NCI-H187 treated with DMSO at 0.1 percent for 48 hours (cell line): ENCODE data around the gene PCDHGC5.
A peak's percentile ranks its signal among the peaks of the same experiment; 100 is the strongest.

Source experiments
- DNase-seq: peaks from one replicate; lab custom pipeline; 2025; lab: John Stamatoyannopoulos, UW

The PCDHGC5 gene

GRCh38 chr5:141491323-141492167 lies 2.7 kb downstream of the PCDHGC5 start:
- DNase-seq = no peak

- DNase-seq = no peak
Observed at GRCh38 chr5:141492168-141492885, 3.4 kb downstream of the PCDHGC5 start.

DNA sequence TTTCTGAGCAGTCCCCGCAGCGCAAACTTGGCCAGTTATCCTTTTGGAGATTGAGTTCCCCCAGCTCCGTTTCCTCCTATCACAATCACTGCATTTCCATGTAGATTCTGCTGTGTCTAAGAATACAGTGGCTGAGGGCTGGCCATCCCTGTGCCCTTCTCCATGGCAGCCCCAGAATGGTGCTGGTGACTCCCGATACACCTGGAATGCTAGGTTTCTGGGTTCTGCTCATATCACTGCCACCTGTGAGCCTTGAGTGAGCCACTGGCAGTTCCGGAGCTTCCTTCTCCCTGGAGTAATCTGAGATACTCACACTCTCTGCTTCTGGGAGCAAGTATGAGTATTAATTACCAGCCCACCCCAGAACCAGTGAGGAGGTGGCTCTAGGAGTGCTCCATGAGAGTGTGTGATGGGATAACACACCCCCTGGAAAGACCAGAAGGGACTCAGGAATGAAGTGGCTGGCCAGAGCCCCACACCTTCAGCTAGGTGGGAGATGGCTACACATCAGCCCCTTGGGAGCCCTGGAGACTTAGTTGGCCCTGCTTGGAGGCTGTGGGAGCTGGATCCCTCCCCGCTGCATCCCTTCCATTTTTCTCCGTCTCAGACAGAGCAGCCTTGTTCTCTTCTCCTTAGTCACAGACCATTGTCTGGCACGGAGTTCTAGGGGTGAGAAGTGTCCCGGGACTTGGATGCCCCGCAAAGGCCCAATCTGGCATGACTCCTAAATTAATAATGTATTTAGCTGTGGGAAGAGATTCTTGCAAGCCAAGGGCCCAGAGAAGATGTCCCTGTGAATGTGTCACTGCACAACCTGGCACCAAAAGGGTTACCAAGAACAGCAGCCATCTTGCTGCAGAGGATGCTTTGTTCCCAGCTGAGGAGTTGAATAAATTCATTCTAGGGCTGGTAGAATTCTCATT lies 4.9 kb downstream of the PCDHGC5 start:
- DNase-seq = no peak

DNA sequence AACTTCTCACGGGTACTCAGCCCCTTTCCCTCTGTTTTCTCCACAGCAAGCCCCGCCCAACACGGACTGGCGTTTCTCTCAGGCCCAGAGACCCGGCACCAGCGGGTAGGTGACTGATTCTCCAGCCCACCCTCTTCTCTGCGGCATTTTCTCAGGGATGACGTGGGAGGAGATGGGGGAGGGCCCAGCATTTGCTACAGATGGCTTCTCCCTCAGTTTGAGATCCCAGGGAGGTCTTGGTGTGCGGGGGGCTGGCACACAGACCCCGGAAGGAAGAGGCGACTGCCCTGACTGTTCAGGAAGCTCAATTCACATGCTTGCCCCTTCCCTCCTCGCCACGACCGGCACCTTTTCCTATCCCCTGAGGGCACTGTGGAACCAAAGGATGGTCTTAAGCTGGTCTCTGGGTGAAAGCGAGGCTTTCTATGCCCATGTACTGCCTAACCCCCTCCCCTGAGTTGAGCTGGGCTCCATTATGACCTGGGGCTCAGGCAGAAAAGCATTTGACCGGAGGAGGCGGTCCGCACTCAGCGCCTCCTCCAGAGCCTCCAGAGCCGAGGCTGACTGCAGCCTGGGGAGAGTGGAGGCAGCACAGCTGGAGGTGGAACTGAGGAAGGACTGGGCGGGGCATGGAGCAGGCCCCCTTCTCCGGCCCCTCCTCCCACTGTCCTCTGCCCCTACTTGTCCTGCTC lies 6.0 kb downstream of the PCDHGC5 start:
- no peak for DNase-seq

DNA sequence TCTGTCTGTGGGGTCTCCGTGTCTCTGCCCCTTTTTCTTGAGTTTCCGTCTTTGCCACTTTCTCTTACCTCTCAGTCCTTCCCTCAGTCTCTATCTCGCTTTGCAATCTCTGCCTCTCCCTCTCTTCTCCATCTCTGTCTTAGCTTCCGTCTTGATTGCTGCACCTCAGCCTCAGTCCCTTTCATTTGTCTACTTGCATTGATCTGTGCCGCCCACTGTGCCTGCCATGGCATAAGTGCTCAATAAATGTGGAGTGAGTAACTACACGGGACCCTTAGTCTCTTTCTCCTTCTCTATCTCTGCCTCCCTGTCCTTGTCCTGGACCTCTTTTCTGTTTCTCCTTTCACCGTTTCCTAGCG lies 6.6 kb downstream of the PCDHGC5 start:
- DNase-seq = no peak

GRCh38 chr5:141496038-141496437 lies 7.2 kb downstream of the PCDHGC5 start:
- DNase-seq = no peak

- no peak for DNase-seq
Observed at GRCh38 chr5:141501761-141502160, 12.9 kb downstream of the PCDHGC5 start.

DNA sequence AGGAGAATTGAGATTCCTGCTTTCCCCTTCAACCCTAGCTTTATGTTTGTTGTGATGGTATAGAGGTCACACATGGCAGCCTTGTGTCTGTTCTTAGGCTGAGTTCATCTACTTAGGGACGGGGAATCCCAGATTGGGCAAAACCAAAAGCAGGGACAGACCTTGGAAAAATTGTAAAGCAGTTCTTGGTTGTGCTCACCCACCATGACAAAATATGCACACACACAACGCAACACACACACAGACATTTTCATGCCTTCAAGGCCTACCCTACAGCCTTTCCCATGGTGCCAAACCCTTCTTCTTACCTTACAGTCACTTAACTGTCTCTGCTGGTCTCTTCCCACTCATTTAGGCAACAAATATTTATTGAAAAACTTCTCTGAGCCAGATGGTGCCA lies 14.8 kb downstream of the PCDHGC5 start:
- no peak for DNase-seq

DNA sequence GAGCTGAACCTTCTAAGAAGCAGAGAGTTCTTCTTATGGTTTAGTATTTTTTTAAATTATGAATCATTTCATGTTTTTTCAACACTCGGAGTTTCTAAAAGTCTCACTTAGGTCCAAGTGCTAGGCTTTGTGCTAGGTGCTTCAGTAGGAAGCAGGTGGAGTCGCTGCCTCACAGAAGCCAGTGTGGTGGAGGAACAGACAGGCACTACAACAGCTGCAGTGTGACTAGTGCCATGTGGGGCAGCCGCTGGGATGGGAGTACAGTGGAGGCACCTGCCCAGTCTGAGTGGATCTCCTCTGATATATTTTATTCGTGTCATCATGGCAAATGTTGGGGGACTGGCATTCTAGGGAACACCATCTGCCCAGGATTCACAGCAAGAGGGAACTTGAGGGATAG lies 15.3 kb downstream of the PCDHGC5 start:
- no peak for DNase-seq

DNA sequence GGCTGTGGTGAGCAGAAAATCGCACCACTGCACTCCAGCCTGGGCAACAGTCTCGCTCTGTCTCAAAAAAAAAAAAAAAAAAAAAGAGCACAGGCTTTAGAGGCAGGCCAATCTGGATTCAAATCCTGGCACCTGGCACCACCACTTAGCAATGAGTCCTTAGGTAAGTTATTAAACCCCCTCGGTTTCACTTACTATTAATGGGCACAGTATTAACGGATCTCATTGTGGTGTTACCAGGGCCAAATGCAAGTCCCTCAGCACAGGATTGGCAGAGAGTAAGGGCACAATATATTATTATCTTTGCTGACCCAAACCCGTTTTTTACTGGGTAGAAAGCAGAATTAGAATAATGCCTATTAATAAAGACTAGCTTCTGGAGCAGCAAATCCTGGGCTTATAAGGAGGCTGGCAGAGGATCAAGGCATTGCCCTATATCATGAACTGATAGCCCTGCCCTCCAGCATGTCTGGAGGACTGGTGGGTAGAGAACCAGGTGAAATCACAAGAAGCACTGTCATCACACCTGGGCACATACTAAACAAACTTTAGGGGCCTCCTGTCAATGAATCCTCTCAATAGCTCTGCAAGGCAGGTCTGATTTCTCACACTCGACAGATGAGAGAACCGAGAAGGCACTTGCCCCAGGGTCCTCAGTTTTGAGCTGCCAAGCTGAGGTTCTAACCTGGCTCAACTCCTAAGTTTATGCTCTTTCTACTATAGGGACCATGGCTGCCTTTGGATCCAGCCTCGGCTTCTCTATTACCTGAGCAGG lies 17.7 kb downstream of the PCDHGC5 start:
- no peak for DNase-seq

- no peak for DNase-seq
Observed at GRCh38 chr5:141507387-141508091, 18.7 kb downstream of the PCDHGC5 start.

GRCh38 chr5:141508440-141508797 lies 19.5 kb downstream of the PCDHGC5 start:
- no peak for DNase-seq

DNA sequence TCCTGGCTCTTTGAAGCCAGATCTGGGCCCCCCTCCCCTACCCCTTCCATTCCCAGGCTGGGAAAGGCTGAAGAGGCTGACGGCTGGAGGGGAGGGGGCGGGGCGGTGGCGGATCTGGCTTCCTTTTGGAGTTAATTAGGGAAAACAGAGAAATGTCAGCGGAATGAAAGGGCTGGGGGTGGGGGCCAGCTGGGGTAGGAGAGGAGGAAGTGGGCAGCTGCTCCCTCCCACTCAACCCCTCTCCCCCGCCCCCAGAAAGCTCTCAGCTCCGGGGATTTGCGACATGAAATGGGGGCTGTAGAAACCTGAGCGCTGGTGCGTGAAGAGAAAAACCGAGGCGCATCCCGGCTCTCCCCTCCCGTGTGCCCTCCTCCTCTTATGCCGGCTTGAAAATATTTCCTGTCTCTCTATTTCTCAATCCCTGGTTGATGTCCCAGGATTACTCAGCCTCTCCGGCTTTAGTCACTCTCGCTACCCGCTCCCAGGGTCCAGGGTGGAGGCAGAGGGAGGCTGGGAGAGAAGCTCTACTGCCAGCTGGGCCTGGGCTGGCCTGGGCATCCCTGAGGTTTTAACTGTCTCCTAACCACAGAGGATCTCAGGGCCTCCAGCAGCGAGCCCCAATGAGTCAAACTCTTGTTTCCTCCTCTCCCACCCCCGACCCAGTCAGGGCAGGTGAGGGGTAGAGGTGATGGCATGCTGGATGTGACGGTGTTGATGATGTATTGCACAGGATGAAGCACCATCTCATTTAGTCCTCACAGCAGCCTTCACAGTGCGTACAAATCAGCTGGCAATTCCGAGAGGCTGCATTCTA lies 20.1 kb downstream of the PCDHGC5 start:
- no peak for DNase-seq

DNA sequence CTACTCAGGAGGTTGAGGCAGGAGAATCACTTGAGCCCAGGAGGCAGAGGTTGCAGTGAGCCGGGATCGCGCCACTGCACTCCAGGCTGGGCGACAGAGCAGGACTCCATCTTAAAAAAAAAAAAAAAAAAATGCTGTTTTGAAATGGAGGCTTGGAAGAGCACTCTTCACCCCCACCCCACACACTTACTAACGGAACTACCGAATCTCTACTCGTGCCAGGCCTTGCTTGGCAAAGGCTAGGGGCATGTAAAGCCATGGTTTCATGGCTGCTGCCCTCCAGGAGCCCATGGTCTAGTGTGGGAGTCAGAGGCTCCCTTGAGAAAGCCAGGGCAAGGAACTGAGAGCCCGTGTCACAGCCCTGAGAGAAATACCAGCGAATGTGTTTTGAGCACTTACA lies 21.3 kb downstream of the PCDHGC5 start:
- no peak for DNase-seq

- no peak for DNase-seq
Observed at GRCh38 chr5:141510850-141511601, 22.1 kb downstream of the PCDHGC5 start.

- no peak for DNase-seq
Observed at GRCh38 chr5:141511771-141512325, 23.0 kb downstream of the PCDHGC5 start.

DNA sequence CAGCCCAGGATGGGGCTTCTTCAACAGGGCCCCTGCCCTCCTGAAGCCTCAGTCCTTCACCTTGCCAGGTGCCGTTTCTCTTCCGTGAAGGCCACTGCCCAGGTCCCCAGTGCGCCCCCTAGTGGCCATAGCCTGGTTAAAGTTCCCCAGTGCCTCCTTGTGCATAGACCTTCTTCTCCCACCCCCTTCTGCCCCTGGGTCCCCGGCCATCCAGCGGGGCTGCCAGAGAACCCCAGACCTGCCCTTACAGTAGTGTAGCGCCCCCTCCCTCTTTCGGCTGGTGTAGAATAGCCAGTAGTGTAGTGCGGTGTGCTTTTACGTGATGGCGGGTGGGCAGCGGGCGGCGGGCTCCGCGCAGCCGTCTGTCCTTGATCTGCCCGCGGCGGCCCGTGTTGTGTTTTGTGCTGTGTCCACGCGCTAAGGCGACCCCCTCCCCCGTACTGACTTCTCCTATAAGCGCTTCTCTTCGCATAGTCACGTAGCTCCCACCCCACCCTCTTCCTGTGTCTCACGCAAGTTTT lies 23.6 kb downstream of the PCDHGC5 start:
- peak; percentile 51 for DNase-seq

GRCh38 chr5:141512911-141513626 lies 24.2 kb downstream of the PCDHGC5 start:
- DNase-seq = peak; percentile 16
